ENCODE data around the gene MITF. TPM values are rescaled to one million over a fixed set of nuclear protein-coding genes. Genes with fewer than 3 reads are reported as not detected.
A peak's percentile ranks its signal among the peaks of the same experiment; 100 is the strongest.

Gene MITF
- total RNA-seq, 1 experiment from 2014 or later: 4.0 TPM

GRCh38 chr3:69913422-69913821 lies 174.2 kb downstream of the MITF start:
- DNase-seq (ENCODE audit: low read depth): no peak

GRCh38 chr3:69914395-69914794 lies 175.1 kb downstream of the MITF start:
- DNase-seq (ENCODE audit: low read depth): no peak

GRCh38 chr3:69915726-69916125 lies 176.5 kb downstream of the MITF start:
- no peak for DNase-seq (ENCODE audit: low read depth)

GRCh38 chr3:69920009-69920408 lies 180.7 kb downstream of the MITF start:
- peak; percentile 35 for DNase-seq (ENCODE audit: low read depth)

- no peak for DNase-seq (ENCODE audit: low read depth)
Observed at GRCh38 chr3:69921651-69922050, 182.4 kb downstream of the MITF start.

- DNase-seq (ENCODE audit: low read depth): peak; percentile 5
Observed at GRCh38 chr3:69922521-69923000, 183.3 kb downstream of the MITF start.

GRCh38 chr3:69925506-69925905 lies 186.2 kb downstream of the MITF start:
- no peak for DNase-seq (ENCODE audit: low read depth)

- no peak for DNase-seq (ENCODE audit: low read depth)
Observed at GRCh38 chr3:69926385-69926784, 187.1 kb downstream of the MITF start.

GRCh38 chr3:69927571-69927970 lies 188.3 kb downstream of the MITF start:
- no peak for DNase-seq (ENCODE audit: low read depth)

GRCh38 chr3:69929019-69929418 lies 189.8 kb downstream of the MITF start:
- peak; percentile 11 for DNase-seq (ENCODE audit: low read depth)

GRCh38 chr3:69930564-69930963 lies 191.3 kb downstream of the MITF start:
- no peak for DNase-seq (ENCODE audit: low read depth)

- no peak for DNase-seq (ENCODE audit: low read depth)
Observed at GRCh38 chr3:69932087-69932486, 192.8 kb downstream of the MITF start.

- DNase-seq (ENCODE audit: low read depth): no peak
Observed at GRCh38 chr3:69932501-69932900, 193.2 kb downstream of the MITF start.

- no peak for DNase-seq (ENCODE audit: low read depth)
Observed at GRCh38 chr3:69934398-69934797, 195.1 kb downstream of the MITF start.

GRCh38 chr3:69936266-69936665 lies 197.0 kb downstream of the MITF start:
- no peak for DNase-seq (ENCODE audit: low read depth)

- no peak for DNase-seq (ENCODE audit: low read depth)
Observed at GRCh38 chr3:69938061-69938460, 198.8 kb downstream of the MITF start.

- DNase-seq (ENCODE audit: low read depth): no peak
Observed at GRCh38 chr3:69938931-69939330, 199.7 kb downstream of the MITF start.

GRCh38 chr3:69941037-69941436 lies 201.8 kb downstream of the MITF start:
- no peak for DNase-seq (ENCODE audit: low read depth)

GRCh38 chr3:69941439-69942176 lies 202.3 kb downstream of the MITF start:
- no peak for DNase-seq (ENCODE audit: low read depth)

- peak; percentile 7 for DNase-seq (ENCODE audit: low read depth)
Observed at GRCh38 chr3:69944931-69945493, 205.7 kb downstream of the MITF start.

GRCh38 chr3:69948246-69948862 lies 209.1 kb downstream of the MITF start:
- DNase-seq (ENCODE audit: low read depth): peak; percentile 47

GRCh38 chr3:69951616-69952015 lies 212.4 kb downstream of the MITF start:
- no peak for DNase-seq (ENCODE audit: low read depth)

- peak; percentile 11 for DNase-seq (ENCODE audit: low read depth)
Observed at GRCh38 chr3:69959581-69959980, 220.3 kb downstream of the MITF start.

Data from RPMI7951 (cell line).